AG04449 (cell line): ENCODE measurements around the gene C7orf25.

Experiments used
- CTCF ChIA-PET: fragments of 350-600 bp; formaldehyde crosslinking; extraction: SDS; loops from one replicate; lab custom pipeline; 2021; ENCODE audit warnings: antibody characterized with exemption; lab: Yijun Ruan, JAX
- POLR2A ChIA-PET: fragments of 400-600, 350-600 bp; formaldehyde crosslinking; extraction: SDS; loops from one replicate; lab custom pipeline; 2020; ENCODE audit warnings: antibody characterized with exemption, inconsistent platforms; lab: Yijun Ruan, JAX
- DNase-seq: peaks from one replicate; pipeline ENCODE4 v3.0.0-alpha.2; 2010; ENCODE audit warnings: low read depth, low spot score
- H3K4me3 ChIP-seq: 2 replicates; pipeline ENCODE4 v1.5.1; 2011; ENCODE audit warnings: low read depth, mild to moderate bottlenecking, control low read depth, low read length
- CTCF ChIP-seq: IDR thresholded peaks from one replicate; pipeline ENCODE4 v1.5.1; 2011; ENCODE audit warnings: mild to moderate bottlenecking, moderate library complexity, low read length, control low read depth, inconsistent platforms; ENCODE audit not compliant: insufficient read depth; ENCODE audit errors: missing control alignments

The C7orf25 gene

GRCh38 chr7:42914421-42915045, 2.7 kb upstream of the C7orf25 start:
- CTCF ChIA-PET: interaction anchor here (0.9 to 2.1 kb wide), 5 partner anchors 10 to 974 kb away, joined by 3 to 8 read pairs (median 7); no protein-coding TSS in a partner anchor
- H3K4me3 ChIP-seq: no peak overlapping the region
- POLR2A ChIA-PET: no interaction called here
- no peak for DNase-seq
- TF ChIP-seq CTCF: no peak

GRCh38 chr7:42914009-42914408, 2.1 kb upstream of the C7orf25 start:
- TF ChIP-seq CTCF: no peak
- CTCF ChIA-PET: interaction anchor here (0.9 to 1.9 kb wide), 2 partner anchors 10 to 28 kb away, joined by 8 read pairs; no protein-coding TSS in a partner anchor
- POLR2A ChIA-PET: no interaction called here
- H3K4me3 ChIP-seq: no peak overlapping the region
- DNase-seq: no peak

- TF ChIP-seq CTCF: no peak
- no peak for DNase-seq
- POLR2A ChIA-PET: no interaction called here
- no peak overlapping the region for H3K4me3 ChIP-seq
- CTCF ChIA-PET: interaction anchor here (1.9 kb wide), 1 partner anchor 11 kb away, joined by 8 read pairs; no protein-coding TSS in a partner anchor
Observed at GRCh38 chr7:42913591-42913990, 1.7 kb upstream of the C7orf25 start.

GRCh38 chr7:42910306-42910705, 1.6 kb downstream of the C7orf25 start:
- no peak for DNase-seq
- no peak for TF ChIP-seq CTCF
- no peak overlapping the region for H3K4me3 ChIP-seq
- ChIA-PET CTCF (interaction anchor here (0.9 to 1.4 kb wide), 3 partner anchors 34 to 970 kb away, joined by 4 to 8 read pairs (median 5); no protein-coding TSS in a partner anchor), POLR2A (no interaction called here)

GRCh38 chr7:42907316-42907715, 4.6 kb downstream of the C7orf25 start:
- POLR2A ChIA-PET: no interaction called here
- DNase-seq: no peak

More at GRCh38 chr7:42907316-42907715, 4.6 kb downstream of the C7orf25 start:
- H3K4me3 ChIP-seq: no peak overlapping the region
- no peak for TF ChIP-seq CTCF
- CTCF ChIA-PET: no interaction called here
